K562 (cell line): ENCODE results near the gene CEP43. TPM values are rescaled to one million over a fixed set of nuclear protein-coding genes. Genes with fewer than 3 reads are reported as not detected.

Experiments
- C11orf30 ChIP-seq: fragments of 450-650 bp; IDR thresholded peaks from 2 replicates; pipeline ENCODE4 v1.6.1; 2016; ENCODE audit warnings: low read depth, mild to moderate bottlenecking
- CBFA2T3 ChIP-seq: fragments of 450-650 bp; IDR thresholded peaks from 2 replicates; pipeline ENCODE4 v1.6.1; 2017
- CLOCK ChIP-seq: fragments of 250-450 bp; sonication (Bioruptor Pico); IDR thresholded peaks from 2 replicates; pipeline ENCODE4 v1.4.0; 2020; ENCODE audit warnings: mild to moderate bottlenecking, moderate library complexity, borderline replicate concordance
- ELF1 ChIP-seq: fragments of 200-800 bp; sonication (Bioruptor generic); IDR thresholded peaks from 2 replicates; pipeline ENCODE4 v1.6.1; 2016; ENCODE audit warnings: missing genetic modification characterization, missing compliant biosample characterization
- GTF2A2 ChIP-seq: IDR thresholded peaks from 2 replicates; pipeline ENCODE4 v1.6.1; 2016; ENCODE audit warnings: mild to moderate bottlenecking, missing genetic modification characterization, missing compliant biosample characterization
- HMG20A ChIP-seq: fragments of 450-650 bp; formaldehyde crosslinking; conservative IDR thresholded peaks from 2 replicates; pipeline ENCODE4 v1.4.0; 2020; ENCODE audit warnings: mild to moderate bottlenecking, mixed read lengths
- MCM3 ChIP-seq: fragments of 450-650 bp; IDR thresholded peaks from 2 replicates; pipeline ENCODE4 v1.6.1; 2016
- PHB2 ChIP-seq: fragments of 450-650 bp; IDR thresholded peaks from 2 replicates; pipeline ENCODE4 v1.6.1; 2017; ENCODE audit warnings: low read depth
- POU5F1 ChIP-seq: fragments of 150-350 bp; IDR thresholded peaks from 2 replicates; pipeline ENCODE4 v1.6.1; 2014; ENCODE audit warnings: borderline replicate concordance, low read length, low read depth, mild to moderate bottlenecking; ENCODE audit not compliant: partially characterized antibody
- RFX5 ChIP-seq: IDR thresholded peaks from 2 replicates; pipeline ENCODE4 v1.6.1; 2011; ENCODE audit warnings: low read depth, mild to moderate bottlenecking, improper control_type of control experiment, low read length
- SIN3A ChIP-seq, 2 experiments: fragments of 150-350 bp in 1 of 2; IDR thresholded peaks; 2 replicates each; pipeline ENCODE4 v1.6.1; 2011 to 2016; ENCODE audit warnings: borderline replicate concordance in 2 of 2, low read depth in 2 of 2, low read length in 2 of 2, mild to moderate bottlenecking in 2 of 2, moderate library complexity in 2 of 2; ENCODE audit not compliant: control insufficient read depth in 1 of 2
- SPI1 ChIP-seq: IDR thresholded peaks from 2 replicates; pipeline ENCODE4 v1.6.1; 2011; ENCODE audit warnings: low read depth, low read length, control low read depth, borderline replicate concordance
- ZBTB17 ChIP-seq: fragments of 450-650 bp; formaldehyde crosslinking; IDR thresholded peaks from 2 replicates; pipeline ENCODE4 v1.4.0; 2020; ENCODE audit warnings: mild to moderate bottlenecking
- ZKSCAN8 ChIP-seq: fragments of 200-800 bp; sonication (Bioruptor generic); IDR thresholded peaks from 2 replicates; pipeline ENCODE4 v1.6.1; 2016; ENCODE audit warnings: missing genetic modification characterization, missing compliant biosample characterization
- ZNF175 ChIP-seq: fragments of 200-800 bp; sonication (Bioruptor generic); IDR thresholded peaks from 2 replicates; pipeline ENCODE4 v1.6.1; 2016; ENCODE audit warnings: low read depth, mild to moderate bottlenecking, missing genetic modification characterization, missing compliant biosample characterization
- polyA plus RNA-seq, 8 experiments: library from polyadenylated mRNA; depleted of rRNA in 4 of 8; stranded (reverse) in 5 of 8; unstranded in 3 of 8; fragments of >200 nt; fragmentation: Nextera tagmentation in 2 of 8; fragmentation: Illumina TruSeq in 1 of 8; extraction: Ambion mirVana in 2 of 8; extraction: Trizol in 1 of 8; gene quantifications; 2 replicates each; pipeline versions ENCODE4 v1.2.1 to v1.2.3, GENCODE V29; 2011 to 2014; ENCODE audit warnings: inconsistent platforms in 1 of 8, missing spikeins in 1 of 8
- total RNA-seq, 7 experiments: library from RNA; depleted of rRNA in 6 of 7; stranded (reverse); fragments of >200 nt in 6 of 7; fragmentation: Illumina TruSeq in 2 of 7; extraction: Trizol in 2 of 7; gene quantifications; 2 replicates each; pipeline versions ENCODE4 v1.2.1 to v1.2.3, GENCODE V29; 2011 to 2021; ENCODE audit warnings: low replicate concordance in 1 of 7
- TF ChIP-seq, protein P1 (sequence below): fragments of 450-650 bp; IDR thresholded peaks from 2 replicates; pipeline ENCODE4 v1.6.1; 2016; ENCODE audit warnings: borderline replicate concordance
- TF ChIP-seq, protein P2 (sequence below): fragments of 250-450 bp; sonication (Bioruptor Pico); IDR thresholded peaks from 2 replicates; pipeline ENCODE4 v1.4.0; 2020; ENCODE audit warnings: mild to moderate bottlenecking, moderate library complexity
- TF ChIP-seq, protein P3 (sequence below), 2 experiments: fragments of 450-650 bp; conservative IDR thresholded peaks; 2 replicates each; pipeline ENCODE4 v1.6.1; 2017; ENCODE audit warnings: mild to moderate bottlenecking in 2 of 2, moderate library complexity in 2 of 2

The CEP43 gene
- total and polyA plus RNA-seq, 9 of the 15 experiments (the other 6 are each of a cell fraction or from before 2014, with no cell fraction given) = 15.2 to 55.7 (median 47.4) TPM

GRCh38 chr6:166999145-166999883 lies at the start of gene CEP43 (continued):
- TF ChIP-seq ELF1 (no peak), GTF2A2 (tag) (no peak), CLOCK (CRISPR knock-in tag) (no peak), RFX5 (no peak), ZKSCAN8 (CRISPR knock-in tag) (no peak), C11orf30 (no peak), SPI1 (no peak), POU5F1 (no peak), CBFA2T3 (no peak), ZNF175 (CRISPR knock-in tag) (no peak), SIN3A (IDR thresholded peaks at IDR 0.05; ENCODE audit: borderline replicate concordance in 2 of 2, control insufficient read depth in 1 of 2, low read depth in 2 of 2, low read length in 2 of 2) (peak; percentile 71 to 96; a peak in 3 of 4 replicates), HMG20A (no peak), ZBTB17 (peak; percentile 41; the same call in 1 of the 2 replicates), MCM3 (no peak), PHB2 (no peak)
- TF ChIP-seq, protein P1, sequence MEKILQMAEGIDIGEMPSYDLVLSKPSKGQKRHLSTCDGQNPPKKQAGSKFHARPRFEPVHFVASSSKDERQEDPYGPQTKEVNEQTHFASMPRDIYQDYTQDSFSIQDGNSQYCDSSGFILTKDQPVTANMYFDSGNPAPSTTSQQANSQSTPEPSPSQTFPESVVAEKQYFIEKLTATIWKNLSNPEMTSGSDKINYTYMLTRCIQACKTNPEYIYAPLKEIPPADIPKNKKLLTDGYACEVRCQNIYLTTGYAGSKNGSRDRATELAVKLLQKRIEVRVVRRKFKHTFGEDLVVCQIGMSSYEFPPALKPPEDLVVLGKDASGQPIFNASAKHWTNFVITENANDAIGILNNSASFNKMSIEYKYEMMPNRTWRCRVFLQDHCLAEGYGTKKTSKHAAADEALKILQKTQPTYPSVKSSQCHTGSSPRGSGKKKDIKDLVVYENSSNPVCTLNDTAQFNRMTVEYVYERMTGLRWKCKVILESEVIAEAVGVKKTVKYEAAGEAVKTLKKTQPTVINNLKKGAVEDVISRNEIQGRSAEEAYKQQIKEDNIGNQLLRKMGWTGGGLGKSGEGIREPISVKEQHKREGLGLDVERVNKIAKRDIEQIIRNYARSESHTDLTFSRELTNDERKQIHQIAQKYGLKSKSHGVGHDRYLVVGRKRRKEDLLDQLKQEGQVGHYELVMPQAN = peak; percentile 71; the same call in 1 of the 2 replicates
- TF ChIP-seq, protein P2, sequence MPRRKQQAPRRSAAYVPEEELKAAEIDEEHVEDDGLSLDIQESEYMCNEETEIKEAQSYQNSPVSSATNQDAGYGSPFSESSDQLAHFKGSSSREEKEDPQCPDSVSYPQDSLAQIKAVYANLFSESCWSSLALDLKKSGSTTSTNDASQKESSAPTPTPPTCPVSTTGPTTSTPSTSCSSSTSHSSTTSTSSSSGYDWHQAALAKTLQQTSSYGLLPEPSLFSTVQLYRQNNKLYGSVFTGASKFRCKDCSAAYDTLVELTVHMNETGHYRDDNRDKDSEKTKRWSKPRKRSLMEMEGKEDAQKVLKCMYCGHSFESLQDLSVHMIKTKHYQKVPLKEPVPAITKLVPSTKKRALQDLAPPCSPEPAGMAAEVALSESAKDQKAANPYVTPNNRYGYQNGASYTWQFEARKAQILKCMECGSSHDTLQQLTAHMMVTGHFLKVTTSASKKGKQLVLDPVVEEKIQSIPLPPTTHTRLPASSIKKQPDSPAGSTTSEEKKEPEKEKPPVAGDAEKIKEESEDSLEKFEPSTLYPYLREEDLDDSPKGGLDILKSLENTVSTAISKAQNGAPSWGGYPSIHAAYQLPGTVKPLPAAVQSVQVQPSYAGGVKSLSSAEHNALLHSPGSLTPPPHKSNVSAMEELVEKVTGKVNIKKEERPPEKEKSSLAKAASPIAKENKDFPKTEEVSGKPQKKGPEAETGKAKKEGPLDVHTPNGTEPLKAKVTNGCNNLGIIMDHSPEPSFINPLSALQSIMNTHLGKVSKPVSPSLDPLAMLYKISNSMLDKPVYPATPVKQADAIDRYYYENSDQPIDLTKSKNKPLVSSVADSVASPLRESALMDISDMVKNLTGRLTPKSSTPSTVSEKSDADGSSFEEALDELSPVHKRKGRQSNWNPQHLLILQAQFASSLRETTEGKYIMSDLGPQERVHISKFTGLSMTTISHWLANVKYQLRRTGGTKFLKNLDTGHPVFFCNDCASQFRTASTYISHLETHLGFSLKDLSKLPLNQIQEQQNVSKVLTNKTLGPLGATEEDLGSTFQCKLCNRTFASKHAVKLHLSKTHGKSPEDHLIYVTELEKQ (CRISPR knock-in tag) = no peak
- TF ChIP-seq, protein P3, sequence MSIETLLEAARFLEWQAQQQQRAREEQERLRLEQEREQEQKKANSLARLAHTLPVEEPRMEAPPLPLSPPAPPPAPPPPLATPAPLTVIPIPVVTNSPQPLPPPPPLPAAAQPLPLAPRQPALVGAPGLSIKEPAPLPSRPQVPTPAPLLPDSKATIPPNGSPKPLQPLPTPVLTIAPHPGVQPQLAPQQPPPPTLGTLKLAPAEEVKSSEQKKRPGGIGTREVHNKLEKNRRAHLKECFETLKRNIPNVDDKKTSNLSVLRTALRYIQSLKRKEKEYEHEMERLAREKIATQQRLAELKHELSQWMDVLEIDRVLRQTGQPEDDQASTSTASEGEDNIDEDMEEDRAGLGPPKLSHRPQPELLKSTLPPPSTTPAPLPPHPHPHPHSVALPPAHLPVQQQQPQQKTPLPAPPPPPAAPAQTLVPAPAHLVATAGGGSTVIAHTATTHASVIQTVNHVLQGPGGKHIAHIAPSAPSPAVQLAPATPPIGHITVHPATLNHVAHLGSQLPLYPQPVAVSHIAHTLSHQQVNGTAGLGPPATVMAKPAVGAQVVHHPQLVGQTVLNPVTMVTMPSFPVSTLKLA (conservative IDR thresholded peaks at IDR 0.05) = peak in 1 of 2 experiments; percentile 58; a peak in 3 of 4 replicates
